ENCODE results near the gene RPS27. TPM values are rescaled to one million over a fixed set of nuclear protein-coding genes. Genes with fewer than 3 reads are reported as not detected.

RPS27 gene
- total RNA-seq, 4 donors from 2014 or later, result 688 to 4,009 (median 2,458) TPM

- no peak for TF ChIP-seq CTCF (IDR thresholded peaks at IDR 0.05)
- no peak for TF ChIP-seq POLR2A (IDR thresholded peaks at IDR 0.05)
These were observed 45.8 kb upstream of the RPS27 start for GRCh38 chr1:153944827-153945117.

GRCh38 chr1:153945131-153945794 is 45.3 kb upstream of the RPS27 start:
- intact Hi-C loops (cut with DNase I), result no loop called here
- WGBS, 2 donors, result 17 to 22% methylated on average over 8 to 9 of the region's 12 CpGs
- peaks cover 0 to 69% (median 40%) of the 10 kb centered on the region in 3 donors for H3K36me3 ChIP-seq
- H3K4me3 ChIP-seq, result peak overlapping the region; percentile 77 to 100 (median 90)
- peaks cover 14 to 39% (median 21%) of the 10 kb centered on the region in 3 donors for H3K4me1 ChIP-seq
- TF ChIP-seq CTCF (IDR thresholded peaks at IDR 0.05) (no peak), POLR2A (IDR thresholded peaks at IDR 0.05) (peak in 1 of 4 donors; percentile 39)
- no peaks in the 10 kb centered on the region for H3K27me3 ChIP-seq
- DNase-seq, result no peak
- no peaks in the 10 kb centered on the region for H3K9me3 ChIP-seq
- peak overlapping the region; percentile 91 to 100 (median 96) for H3K27ac ChIP-seq

More at GRCh38 chr1:153944827-153945117, 45.8 kb upstream of the RPS27 start:
- intact Hi-C loops (cut with DNase I), result no loop called here
- H3K9me3 ChIP-seq, result no peaks in the 10 kb centered on the region
- peak overlapping the region; percentile 77 to 100 (median 90) for H3K4me3 ChIP-seq
- H3K4me1 ChIP-seq, result peaks cover 14 to 39% (median 21%) of the 10 kb centered on the region in 3 donors
- no peak for DNase-seq
- 57 to 58% methylated on average over 3 of the region's 3 CpGs for WGBS, 2 donors
- H3K27ac ChIP-seq, result peak overlapping the region; percentile 91 to 100 (median 96)
- peaks cover 2 to 69% (median 45%) of the 10 kb centered on the region in 3 donors for H3K36me3 ChIP-seq
- H3K27me3 ChIP-seq, result no peaks in the 10 kb centered on the region

GRCh38 chr1:153945795-153946621 is 44.6 kb upstream of the RPS27 start:
- H3K36me3 ChIP-seq, result peaks cover 3 to 69% (median 37%) of the 10 kb centered on the region in 3 donors
- peak overlapping the region; percentile 77 to 100 (median 90) for H3K4me3 ChIP-seq
- no peaks in the 10 kb centered on the region for H3K9me3 ChIP-seq
- no peaks in the 10 kb centered on the region for H3K27me3 ChIP-seq
- DNase-seq, result peak; percentile 72
- whole genome bisulfite sequencing, 2 donors, result 0 to 5% methylated on average over 4 to 13 of the region's 95 CpGs
- intact Hi-C loops (cut with DNase I), result no loop called here
- TF ChIP-seq CTCF (IDR thresholded peaks at IDR 0.05), result no peak
- TF ChIP-seq POLR2A (IDR thresholded peaks at IDR 0.05), result peak in 2 of 4 donors; percentile 31 to 48
- peaks cover 14 to 39% (median 21%) of the 10 kb centered on the region in 3 donors for H3K4me1 ChIP-seq
- peak overlapping the region; percentile 91 to 100 (median 96) for H3K27ac ChIP-seq

GRCh38 chr1:153946622-153947241 is 43.8 kb upstream of the RPS27 start, which contains the start of gene DENND4B:
Gene DENND4B (minus strand): TSS chr1:153946718. CDS start chr1:153944374, 2,344 bp downstream.
- intact Hi-C loops (cut with DNase I), result no loop called here
- WGBS, 2 donors, result 30 to 38% methylated on average over 5 to 8 of the region's 28 CpGs
- H3K36me3 ChIP-seq, result peaks cover 10 to 69% (median 43%) of the 10 kb centered on the region in 3 donors

More at GRCh38 chr1:153946622-153947241, 43.8 kb upstream of the RPS27 start, which contains the start of gene DENND4B:
- Histone ChIP-seq H3K4me3 (peak within 1 kb of the TSS; percentile 77 to 100 (median 90)), H3K4me1 (peaks cover 14 to 39% (median 21%) of the 10 kb centered on the region in 3 donors), H3K27me3 (no peaks in the 10 kb centered on the region), H3K27ac (peak within 1 kb of the TSS; percentile 91 to 100 (median 96)), H3K9me3 (no peaks in the 10 kb centered on the region)
- TF ChIP-seq CTCF (IDR thresholded peaks at IDR 0.05) (peak; percentile 90 to 99 (median 94)), POLR2A (IDR thresholded peaks at IDR 0.05) (no peak)
- no peak for DNase-seq

All from esophagus squamous epithelium (tissue), 5 donors.